Measurements from ENCODE around the gene DNAH1. TPM values are rescaled to one million over a fixed set of nuclear protein-coding genes. Genes with fewer than 3 reads are reported as not detected.

DNAH1 gene
- total and polyA plus RNA-seq, 2 of the 4 experiments (the other 2 are of a cell fraction), result 2.0 to 4.0 TPM

- intact Hi-C loops (cut with micrococcal nuclease), result no loop called here
Measured at GRCh38 chr3:52429779-52430415, 113.8 kb downstream of the DNAH1 start.

More at GRCh38 chr3:52429779-52430415, 113.8 kb downstream of the DNAH1 start:
- Histone ChIP-seq H3K36me3 (ENCODE audit: control insufficient read depth, insufficient read depth, low read length) (no peaks in the 10 kb centered on the region), H3K56ac (ENCODE audit: extremely low read depth, insufficient read depth, low read length) (no peak overlapping the region), H3K4ac (ENCODE audit: low read depth, low read length) (no peak overlapping the region), H2AK9ac (replicated peaks; ENCODE audit: low read depth, low read length, poor library complexity) (no peak overlapping the region), H4K20me1 (ENCODE audit: insufficient read depth, low read length) (no peaks in the 10 kb centered on the region), H2AFZ (replicated peaks; ENCODE audit: low read length, poor library complexity) (no peak overlapping the region), H3K4me3 (ENCODE audit: insufficient read depth, low read depth, low read length) (no peak overlapping the region), H3K27ac (ENCODE audit: insufficient read depth, low read length) (no peak overlapping the region), H2BK15ac (ENCODE audit: low read depth, low read length) (no peak overlapping the region), H2BK20ac (ENCODE audit: low read depth, low read length) (no peak overlapping the region), H3K79me1 (ENCODE audit: low read depth in 1 of 2, low read length in 2 of 2) (no peaks in the 10 kb centered on the region), H3K14ac (replicated peaks; ENCODE audit: low read depth, low read length) (no peak overlapping the region), H3K18ac (ENCODE audit: low read depth, low read length) (no peak overlapping the region), H4K8ac (ENCODE audit: low read depth in 2 of 2, low read length in 2 of 2) (no peak overlapping the region), H4K91ac (ENCODE audit: insufficient read depth, low read depth, low read length) (no peak overlapping the region), H2BK120ac (ENCODE audit: low read depth, low read length) (no peak overlapping the region), H2BK5ac (ENCODE audit: low read depth, low read length, poor library complexity, severe bottlenecking) (no peak overlapping the region), H2AK5ac (ENCODE audit: low read depth, low read length) (no peak overlapping the region), H3K23ac (ENCODE audit: low read depth, low read length) (no peak overlapping the region), H4K5ac (ENCODE audit: low read depth, low read length) (no peak overlapping the region), H3K9me3 (ENCODE audit: control insufficient read depth, insufficient read depth, low read length) (no peaks in the 10 kb centered on the region), H3K4me1 (ENCODE audit: control insufficient read depth, insufficient read depth, low read length) (peaks cover 4% of the 10 kb centered on the region; the same call in 1 of the 2 replicates), H3K9me1 (ENCODE audit: insufficient read depth, low read length) (no peaks in the 10 kb centered on the region), H3K9ac (ENCODE audit: low read depth, low read length) (no peak overlapping the region), H3K4me2 (ENCODE audit: low read depth, low read length) (no peak overlapping the region), H3K27me3 (ENCODE audit: control insufficient read depth, insufficient read depth, low read length) (peaks cover 20% of the 10 kb centered on the region)
- ChIA-PET POLR2A (ENCODE audit: unreplicated experiment) (no interaction called here), CTCF (interaction anchor here (1.3 to 1.4 kb wide), 2 partner anchors 14 to 16 kb away, joined by 3 to 4 read pairs; no protein-coding TSS in a partner anchor)
- ATAC-seq (ENCODE audit: low read depth), result no peak
- DNase-seq, result peak; percentile 28
- WGBS, 2 experiments (ENCODE audit: extremely low coverage in 2 of 2, insufficient read length in 1 of 2), result 89% methylated on average over 3 of the region's 7 CpGs; no CpG with 5 or more reads in 1 of the 2 experiments
- BruUV-seq (replicated peaks), result no TSS peak
- no peak for TF ChIP-seq MAZ (IDR thresholded peaks at IDR 0.05; ENCODE audit: borderline replicate concordance, low read depth, low read length)
- no peak for TF ChIP-seq CEBPB (IDR thresholded peaks at IDR 0.05; ENCODE audit: low read depth, low read length)
- no peak for TF ChIP-seq USF2 (IDR thresholded peaks at IDR 0.05; ENCODE audit: low read depth, low read length)
- TF ChIP-seq FOS (IDR thresholded peaks at IDR 0.05; ENCODE audit: low read depth, low read length), result no peak
- no peak for TF ChIP-seq RAD21 (IDR thresholded peaks at IDR 0.05; ENCODE audit: low read length)
- no peak for TF ChIP-seq CTCF (conservative IDR thresholded peaks at IDR 0.05; ENCODE audit: low read depth, low read length)
- no peak for TF ChIP-seq MAFK (IDR thresholded peaks at IDR 0.05; ENCODE audit: low read depth, low read length)
- no peak for TF ChIP-seq CHD1 (IDR thresholded peaks at IDR 0.05; ENCODE audit: low read depth, low read length)
- no peak for TF ChIP-seq POLR2A (IDR thresholded peaks at IDR 0.05; ENCODE audit: low read depth, low read length)
- no peak for TF ChIP-seq NFE2L2 (IDR thresholded peaks at IDR 0.05; ENCODE audit: low read depth, low read length)
- TF ChIP-seq RFX5 (IDR thresholded peaks at IDR 0.05; ENCODE audit: low read depth, low read length), result no peak
- TF ChIP-seq RCOR1 (IDR thresholded peaks at IDR 0.05; ENCODE audit: insufficient replicate concordance, low read length), result no peak
- no peak for TF ChIP-seq SMC3 (IDR thresholded peaks at IDR 0.05; ENCODE audit: low read depth, low read length)
- TF ChIP-seq MXI1 (IDR thresholded peaks at IDR 0.05; ENCODE audit: borderline replicate concordance, low read depth, low read length), result no peak
- no peak for TF ChIP-seq BHLHE40 (IDR thresholded peaks at IDR 0.05; ENCODE audit: low read depth, low read length)
- no peak for TF ChIP-seq ELK1 (IDR thresholded peaks at IDR 0.05; ENCODE audit: borderline replicate concordance, low read depth, low read length)
- in situ Hi-C loops (cut with MboI; ENCODE audit: low sequenced_read_pairs) (no loop called here), dilution Hi-C loops (cut with HindIII; ENCODE audit: low sequenced_read_pairs, unreplicated experiment) (no loop called here)
